GM12801 (cell line): ENCODE measurements around the gene CPPED1.

Source experiments
- TF ChIP-seq, protein P1 (sequence below): IDR thresholded peaks from one replicate; pipeline ENCODE4 v1.5.1; 2011; ENCODE audit warnings: control low read depth; ENCODE audit not compliant: insufficient read length; ENCODE audit errors: extremely low read depth

The CPPED1 gene

DNA sequence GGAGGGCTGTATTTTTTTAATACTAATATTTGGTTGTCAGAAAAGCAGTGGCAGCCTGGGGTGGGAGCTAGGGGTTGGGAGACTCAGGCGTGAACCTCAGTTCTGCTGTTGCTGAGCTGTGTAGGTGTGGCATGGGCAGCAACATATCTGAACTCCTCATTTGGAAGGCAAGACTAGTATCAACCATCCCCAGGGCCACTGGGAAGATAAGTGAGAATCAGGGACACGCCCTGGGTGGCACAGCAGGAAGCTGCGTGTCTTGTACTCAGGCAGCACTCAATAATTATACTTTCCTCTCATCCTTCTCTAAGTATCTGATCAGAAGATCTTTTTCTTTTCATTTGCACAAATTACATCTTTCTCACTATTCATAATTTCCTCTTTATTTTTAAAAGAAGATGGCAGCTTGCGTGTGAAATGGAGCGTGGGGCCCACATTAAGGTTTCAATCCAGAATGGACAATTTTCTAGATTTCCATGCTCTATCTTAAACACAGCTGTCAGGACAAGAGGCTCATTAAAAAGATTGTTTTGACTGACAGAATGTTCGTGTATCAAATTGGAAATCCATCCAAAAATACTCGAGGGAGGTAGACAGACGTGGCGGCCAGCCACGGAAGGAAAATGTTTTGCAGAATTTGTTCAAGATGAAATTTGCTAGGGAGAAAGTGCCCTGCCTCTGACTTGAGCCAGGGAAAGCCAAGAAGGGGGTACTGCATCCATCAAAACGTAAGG, 121.1 kb downstream of the CPPED1 start:
- TF ChIP-seq, protein P1, sequence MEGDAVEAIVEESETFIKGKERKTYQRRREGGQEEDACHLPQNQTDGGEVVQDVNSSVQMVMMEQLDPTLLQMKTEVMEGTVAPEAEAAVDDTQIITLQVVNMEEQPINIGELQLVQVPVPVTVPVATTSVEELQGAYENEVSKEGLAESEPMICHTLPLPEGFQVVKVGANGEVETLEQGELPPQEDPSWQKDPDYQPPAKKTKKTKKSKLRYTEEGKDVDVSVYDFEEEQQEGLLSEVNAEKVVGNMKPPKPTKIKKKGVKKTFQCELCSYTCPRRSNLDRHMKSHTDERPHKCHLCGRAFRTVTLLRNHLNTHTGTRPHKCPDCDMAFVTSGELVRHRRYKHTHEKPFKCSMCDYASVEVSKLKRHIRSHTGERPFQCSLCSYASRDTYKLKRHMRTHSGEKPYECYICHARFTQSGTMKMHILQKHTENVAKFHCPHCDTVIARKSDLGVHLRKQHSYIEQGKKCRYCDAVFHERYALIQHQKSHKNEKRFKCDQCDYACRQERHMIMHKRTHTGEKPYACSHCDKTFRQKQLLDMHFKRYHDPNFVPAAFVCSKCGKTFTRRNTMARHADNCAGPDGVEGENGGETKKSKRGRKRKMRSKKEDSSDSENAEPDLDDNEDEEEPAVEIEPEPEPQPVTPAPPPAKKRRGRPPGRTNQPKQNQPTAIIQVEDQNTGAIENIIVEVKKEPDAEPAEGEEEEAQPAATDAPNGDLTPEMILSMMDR: no peak

DNA sequence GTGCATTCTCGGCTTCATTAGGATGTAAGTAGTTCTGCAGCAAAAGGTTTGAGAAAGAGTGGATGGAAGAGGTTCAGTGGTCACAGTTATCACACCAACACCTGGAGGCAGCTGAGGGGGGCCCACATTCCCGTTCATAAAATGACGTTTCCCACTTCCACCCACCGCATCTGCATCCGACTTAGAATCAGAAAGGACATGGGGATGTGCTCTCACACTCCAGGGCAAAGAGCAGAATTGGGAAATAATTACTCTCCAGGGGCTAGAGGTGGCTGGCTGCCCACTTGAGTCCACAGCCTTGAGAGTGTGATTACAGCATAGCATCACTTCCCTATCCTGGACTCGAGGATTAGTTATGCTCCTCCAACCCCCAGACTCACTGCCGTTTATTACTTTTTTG, 122.0 kb downstream of the CPPED1 start:
- TF ChIP-seq, protein P1: no peak

DNA sequence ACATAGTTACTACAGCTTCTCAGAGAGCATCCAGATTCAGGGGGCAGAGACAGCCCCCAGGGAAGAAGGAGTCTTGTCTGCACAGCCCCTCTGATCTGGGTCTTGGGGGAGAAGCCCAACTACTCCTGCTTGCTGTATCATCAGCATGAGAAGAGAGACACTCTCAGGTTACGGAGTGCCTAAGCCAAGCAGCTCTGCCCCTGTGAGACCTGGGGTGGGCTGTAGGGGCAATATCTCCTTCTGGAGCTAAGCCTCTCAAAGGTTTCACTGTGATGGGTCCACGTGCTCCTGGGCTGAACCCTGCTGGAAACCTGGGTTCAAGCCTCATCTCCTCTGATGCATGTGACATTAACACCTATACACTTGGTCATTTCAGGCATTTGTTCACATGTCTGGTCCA, 123.2 kb downstream of the CPPED1 start:
- TF ChIP-seq, protein P1: no peak

DNA sequence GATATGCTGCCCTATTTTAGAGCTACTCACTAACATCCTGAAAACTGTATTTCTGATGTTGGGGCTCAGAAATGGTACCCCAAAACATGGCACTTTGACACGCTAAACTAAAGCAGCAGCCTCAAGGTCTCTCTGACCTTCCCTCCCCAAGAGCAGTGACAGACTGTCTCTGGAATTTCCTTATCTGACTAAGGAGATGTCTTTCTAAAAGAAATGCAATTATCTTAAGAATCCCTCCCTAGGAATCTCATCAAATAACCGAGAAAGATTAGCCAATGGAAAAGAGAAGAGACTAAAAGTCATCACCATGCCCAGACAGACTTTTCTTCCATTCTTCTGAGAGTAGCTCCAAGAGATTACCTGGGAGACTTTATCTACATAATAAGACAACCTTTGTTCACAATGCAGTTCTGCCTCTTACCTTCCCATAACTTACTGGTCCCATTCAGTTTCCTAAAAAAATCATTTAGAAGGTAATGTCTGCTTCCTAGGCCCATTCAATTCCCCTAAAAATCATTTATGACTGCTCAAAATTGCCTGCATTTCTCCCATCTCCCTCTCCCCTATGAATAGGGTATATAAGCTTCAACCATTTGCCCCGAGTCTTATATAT, 123.9 kb downstream of the CPPED1 start:
- TF ChIP-seq, protein P1: no peak

DNA sequence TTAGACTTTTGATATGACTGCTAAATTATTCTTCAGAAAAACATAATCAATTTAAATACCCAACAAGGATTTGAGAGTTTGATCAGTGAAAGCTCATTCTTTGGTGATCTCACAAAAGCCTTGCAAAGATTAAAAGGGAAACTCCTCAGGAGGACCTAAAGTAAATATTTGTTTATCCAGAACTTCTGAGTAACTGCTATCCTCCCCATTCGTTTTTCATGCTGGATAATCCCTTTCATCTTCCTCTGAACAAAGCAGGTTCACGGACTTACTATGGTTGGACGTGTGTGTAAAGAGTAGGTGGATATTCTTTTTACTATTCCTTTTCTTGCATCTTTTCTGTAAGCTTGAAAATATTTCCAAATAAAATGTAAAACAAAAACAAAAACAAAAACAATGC, 124.7 kb downstream of the CPPED1 start:
- TF ChIP-seq, protein P1: no peak

DNA sequence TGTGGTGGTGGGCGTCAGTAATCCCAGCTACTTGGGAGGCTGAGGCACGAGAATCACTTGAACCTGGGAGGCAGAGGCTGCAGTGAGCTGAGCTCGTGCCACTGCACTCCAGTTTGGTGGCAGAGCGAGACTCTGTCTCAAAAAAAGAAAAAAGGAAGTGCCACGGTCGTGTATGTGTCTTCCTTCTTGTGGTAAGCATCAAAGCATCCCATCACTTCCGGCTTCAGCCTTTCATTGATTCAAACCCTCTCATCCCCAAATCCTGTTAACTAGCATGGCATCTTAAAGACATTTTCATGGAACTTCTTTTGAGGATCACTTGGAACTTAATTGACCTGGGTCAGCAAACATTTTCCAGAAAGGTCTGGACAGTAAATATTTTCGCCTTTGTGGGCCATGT, 126.2 kb downstream of the CPPED1 start:
- TF ChIP-seq, protein P1: no peak

DNA sequence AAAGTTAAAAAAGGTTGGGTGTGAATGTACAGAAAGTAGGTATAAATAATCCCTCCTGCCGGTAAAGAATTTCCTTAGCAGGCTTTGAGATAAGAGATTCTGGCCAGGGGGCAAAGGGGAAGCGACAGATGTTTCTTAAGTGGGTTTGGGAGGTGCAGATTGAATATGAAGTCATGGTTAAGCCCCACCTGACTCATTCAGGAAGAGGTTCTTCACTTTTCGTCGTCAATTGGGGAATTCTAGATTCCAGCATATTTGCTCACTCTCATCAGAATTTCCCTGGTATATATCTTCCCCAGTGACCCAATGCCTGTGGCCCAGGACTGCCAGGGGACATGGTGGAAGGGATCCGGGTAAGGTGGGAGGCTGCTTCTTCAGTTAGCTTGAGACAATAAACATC, 127.8 kb downstream of the CPPED1 start:
- TF ChIP-seq, protein P1: no peak
